NCI-H1436 (cell line): ENCODE measurements around the gene ABCA5.

Source experiments
- DNase-seq: peaks from one replicate; lab custom pipeline; 2025; lab: John Stamatoyannopoulos, UW

The ABCA5 gene

DNA sequence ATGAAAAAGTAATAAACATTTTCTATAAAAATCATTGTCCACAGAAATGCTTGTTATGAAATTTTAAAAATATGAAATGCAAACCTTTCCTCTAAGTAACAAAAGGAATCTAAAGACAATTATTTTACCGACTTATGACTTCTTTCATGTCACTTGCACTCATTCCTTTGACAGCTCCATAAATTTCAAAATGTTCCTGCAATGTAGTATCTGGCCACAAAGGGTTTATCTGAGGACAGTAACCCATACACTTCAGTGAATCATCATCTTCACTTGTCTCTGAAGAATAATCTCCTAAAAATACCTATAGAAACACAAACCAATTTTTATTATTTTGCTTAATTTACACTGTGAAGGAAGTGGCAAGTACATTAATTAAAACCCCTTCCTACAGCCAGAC, 72.7 kb downstream of the ABCA5 start:
- no peak for DNase-seq

DNA sequence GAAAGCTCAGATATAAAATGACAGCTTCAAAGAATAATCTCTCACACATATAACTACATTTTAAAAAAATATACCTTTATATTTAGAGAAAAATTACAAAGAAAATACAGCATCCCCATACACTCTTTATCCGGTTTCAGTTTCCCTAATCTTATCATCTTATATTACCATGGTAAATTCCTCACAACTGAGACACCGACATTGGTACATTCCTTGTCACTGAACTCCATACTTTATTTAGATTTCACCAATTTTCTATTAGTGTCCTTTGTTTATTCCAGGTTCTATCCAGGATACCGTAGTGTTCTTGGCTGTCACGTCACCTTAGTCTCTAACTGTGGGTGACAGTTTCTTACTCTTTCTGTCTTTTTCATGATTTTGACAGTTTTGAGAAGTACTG, 76.3 kb downstream of the ABCA5 start:
- no peak for DNase-seq

DNA sequence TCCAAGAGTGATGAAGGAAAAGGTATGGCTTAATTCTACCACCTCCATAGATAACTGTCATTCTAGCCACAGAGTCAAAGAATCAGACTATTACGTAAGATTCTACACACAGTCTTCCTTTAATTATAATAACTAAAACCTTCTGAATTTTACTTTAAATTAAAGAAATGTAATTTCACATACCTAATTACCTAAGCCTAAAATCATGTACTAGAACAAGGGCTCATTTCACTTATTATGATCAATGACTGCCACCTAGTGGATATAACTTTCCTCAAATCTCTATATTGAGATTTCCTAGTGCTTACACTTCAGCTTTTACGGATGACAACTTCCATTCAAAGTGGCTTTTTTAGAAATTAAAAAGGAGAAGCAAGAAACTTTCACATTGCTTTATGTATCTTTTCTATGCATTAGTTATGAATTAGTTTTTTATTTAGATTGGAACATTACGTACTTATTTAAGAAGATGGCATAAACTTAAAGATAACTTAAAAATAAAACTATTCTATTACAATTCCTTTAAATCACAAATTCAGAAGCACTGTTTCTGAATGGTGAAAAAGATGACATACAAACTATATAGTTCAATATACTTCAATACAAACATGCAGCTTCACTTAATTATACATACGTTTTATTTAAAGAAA, 80.1 kb downstream of the ABCA5 start:
- DNase-seq, result peak; percentile 63

DNA sequence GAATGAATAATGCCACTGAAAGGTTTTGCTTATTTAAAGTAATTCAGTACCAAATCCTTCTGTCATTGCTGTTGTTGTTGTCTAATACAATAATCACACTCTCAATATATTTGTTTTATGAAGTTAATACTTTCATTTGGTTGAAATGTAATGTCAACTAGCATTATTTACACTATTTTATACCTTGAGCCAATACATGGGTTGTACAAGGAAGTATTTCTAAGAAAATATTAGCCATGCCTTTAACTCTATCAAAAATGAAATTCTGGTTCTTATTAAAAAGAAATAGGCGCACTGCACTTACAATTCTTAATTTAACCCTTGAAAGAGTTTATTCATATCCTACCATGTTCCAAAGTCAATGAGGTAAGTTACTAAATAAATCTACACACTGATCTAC, 80.7 kb downstream of the ABCA5 start:
- DNase-seq, result no peak

DNA sequence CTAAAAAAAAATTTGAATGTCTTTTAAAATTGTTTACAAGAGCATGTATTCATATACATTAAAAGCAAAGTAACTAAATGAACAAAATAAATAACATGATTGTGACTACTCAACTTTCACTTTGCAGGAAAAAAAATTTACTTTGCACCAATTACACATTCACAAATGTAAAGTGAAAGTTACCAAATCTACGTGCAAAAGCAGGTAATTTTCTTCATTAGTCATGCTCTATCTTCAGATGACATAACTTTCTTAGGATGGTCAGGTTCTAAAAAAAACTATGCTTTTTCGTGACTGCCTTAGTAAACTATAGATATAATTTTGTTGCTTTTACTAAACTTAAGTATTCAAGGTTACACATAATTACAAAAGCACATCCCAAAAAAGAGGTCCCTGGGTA, 81.3 kb downstream of the ABCA5 start:
- no peak for DNase-seq

DNA sequence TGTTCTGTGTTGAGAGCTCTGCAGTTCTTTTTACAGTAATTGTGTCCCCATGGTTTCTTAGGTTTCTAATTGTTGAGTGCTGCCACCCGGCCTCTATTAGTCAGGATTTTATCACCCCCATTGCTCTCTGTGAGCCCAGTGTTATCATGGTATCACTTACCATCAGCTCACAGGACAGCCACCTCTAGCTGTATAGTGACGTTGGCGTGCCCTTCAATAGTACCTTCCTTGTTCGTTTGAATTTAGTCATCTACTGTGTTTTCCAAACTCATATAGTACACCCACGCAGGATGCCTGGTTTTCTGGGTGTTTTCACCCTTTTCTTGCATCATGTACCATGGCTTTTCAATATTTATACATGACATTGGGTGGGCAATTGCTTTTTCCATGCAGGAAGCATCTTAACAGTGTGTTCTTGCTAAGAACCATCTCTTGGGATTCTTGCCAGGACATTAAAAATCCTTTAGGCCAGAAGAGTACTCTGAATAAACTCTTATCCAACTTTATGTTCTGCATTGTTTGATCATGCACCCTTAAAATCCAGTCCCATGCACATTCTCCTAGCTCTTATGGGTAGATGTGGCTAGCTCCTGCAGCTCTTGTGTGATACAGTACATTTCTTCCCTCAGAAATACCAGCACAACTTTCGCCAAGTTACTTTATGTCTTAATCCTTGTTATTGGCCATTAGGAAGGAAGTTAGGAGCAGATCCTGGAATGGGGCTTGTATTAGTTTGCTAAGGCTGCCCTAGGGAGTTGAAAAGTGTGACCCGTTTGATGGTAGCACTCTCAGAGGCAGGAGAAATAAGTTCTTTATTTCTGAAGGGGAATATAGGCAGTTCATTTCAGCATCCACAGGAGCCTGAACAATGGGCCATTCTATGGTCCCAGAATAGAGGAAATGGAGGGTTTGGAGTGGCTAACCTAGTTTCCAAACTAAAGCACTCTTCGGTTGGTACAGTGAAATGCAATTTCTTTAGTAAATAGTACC, 87.0 kb downstream of the ABCA5 start:
- DNase-seq, result no peak

DNA sequence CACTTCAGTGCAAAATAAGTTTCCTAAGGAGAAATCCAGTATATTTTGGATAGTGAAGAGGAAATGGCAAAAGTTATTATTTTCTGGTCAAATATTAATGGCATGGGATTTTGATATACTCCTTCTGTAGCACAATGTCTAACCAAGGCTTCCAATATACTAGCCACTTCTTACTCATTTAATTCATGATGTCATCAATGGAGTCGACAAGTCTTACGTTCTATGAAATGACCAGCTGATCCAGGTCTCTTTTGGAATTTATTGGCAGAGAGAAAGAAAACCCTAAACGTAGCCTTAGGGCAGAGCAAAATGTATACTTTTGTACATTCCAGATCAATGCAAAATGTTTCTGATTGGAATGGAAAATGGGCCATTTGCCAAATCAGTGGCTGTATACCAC, 90.0 kb downstream of the ABCA5 start:
- no peak for DNase-seq

DNA sequence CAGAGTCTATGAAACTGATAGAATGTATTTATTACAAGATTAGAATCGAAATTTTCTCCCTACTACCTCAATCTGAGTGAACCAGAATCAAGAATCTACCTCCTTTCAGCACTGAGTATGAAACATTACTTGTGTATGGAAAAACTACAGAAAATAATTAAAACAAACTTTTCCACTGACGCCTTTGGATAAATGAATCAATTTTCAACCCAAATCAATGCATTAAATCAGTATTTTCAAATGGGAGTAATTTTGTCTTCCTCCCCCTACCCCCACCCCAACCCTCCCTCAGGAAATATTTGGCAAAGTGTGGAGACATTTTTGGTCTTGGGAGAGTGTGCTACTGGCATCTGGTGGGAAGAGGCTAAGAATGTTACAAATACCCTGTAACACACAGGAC, 90.5 kb downstream of the ABCA5 start:
- no peak for DNase-seq

DNA sequence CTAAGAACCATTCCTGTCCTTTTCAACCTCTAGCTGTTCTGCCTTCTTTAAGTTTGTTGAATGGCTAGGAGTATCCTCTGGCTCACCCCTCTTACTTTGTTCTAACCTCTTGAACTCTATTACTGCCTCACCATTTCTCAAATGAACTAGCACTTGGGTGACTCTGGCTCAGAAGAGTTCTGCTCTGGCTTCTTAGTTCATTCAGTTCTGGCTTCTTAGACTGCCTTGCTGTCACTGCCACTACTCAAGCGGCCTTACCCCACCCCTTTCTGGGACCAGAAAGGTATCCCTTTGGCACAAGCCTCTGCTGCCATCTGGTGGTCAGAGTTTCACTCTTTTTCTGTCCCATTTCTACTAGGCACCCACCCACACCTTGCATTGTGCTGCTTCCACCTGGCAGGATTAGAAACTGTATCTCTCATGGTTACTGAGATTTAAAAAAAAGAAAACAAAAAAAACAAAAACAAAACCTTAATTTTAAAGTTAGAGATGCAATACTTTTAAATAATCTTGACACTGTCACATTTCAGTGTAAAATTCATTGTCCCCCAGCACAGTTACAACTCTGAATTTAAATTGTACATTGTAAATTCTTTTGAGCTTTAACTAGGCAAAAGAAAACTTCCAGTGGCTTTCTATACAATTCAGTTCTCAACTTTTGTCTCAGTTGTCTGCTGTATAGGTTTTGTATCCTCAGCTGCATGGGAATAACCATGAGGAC, 91.4 kb downstream of the ABCA5 start:
- DNase-seq, result peak; percentile 89

DNA sequence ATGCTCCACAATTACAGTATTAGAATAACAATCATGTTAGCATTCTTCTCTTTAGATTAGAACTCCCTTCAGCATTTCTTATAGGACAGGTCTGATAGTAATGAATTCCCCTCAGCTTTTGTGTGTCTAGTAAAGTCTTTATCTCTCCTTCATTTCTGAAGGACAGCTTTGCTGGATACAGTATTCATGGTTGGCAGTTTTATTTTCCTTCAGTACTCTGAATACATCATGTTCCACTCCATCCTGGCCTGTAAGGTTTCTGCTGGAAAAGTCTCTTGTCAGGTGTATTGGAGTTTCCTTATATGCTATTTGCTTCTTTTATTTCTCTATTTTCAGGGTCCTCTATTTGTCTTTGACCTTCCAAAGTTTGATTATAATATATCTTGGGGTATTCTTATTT, 94.3 kb downstream of the ABCA5 start:
- DNase-seq, result no peak

DNA sequence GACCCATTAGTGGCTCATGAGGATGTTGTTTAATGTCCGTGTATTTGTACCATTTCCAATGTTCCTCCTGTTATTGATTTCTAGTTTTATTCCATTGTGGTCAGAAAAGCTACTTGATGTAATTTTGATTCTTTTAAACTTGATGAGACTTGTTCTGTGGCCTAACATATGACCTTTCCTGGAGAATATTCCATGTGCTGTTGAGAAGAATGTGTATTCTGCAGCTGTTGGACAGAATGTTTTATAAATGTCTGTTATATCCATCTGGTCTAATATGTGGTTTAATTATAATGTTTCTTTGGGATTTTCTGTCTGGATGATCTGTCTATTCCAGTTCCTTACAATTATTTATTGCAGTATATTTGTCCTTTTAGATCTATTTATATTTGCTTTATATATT, 95.4 kb downstream of the ABCA5 start:
- no peak for DNase-seq

DNA sequence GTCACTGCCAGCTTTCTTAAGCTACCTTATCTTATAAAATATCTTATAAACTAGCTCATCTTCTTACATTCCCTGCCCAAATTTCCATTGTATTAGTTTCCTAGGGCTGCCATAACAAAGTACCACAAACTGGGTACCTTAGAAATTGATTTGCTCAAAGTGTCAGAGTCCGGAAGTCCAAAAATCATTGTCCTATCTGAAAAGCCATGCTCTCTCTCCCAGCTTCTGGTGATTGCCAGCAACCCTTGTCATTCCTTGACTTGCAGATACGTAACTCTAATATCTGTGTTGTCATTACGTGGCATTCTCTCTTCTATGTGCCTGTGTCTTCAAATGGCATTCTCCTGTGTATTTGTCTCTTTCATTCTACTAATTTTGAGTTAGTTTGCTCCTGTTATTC, 96.0 kb downstream of the ABCA5 start:
- DNase-seq, result no peak

DNA sequence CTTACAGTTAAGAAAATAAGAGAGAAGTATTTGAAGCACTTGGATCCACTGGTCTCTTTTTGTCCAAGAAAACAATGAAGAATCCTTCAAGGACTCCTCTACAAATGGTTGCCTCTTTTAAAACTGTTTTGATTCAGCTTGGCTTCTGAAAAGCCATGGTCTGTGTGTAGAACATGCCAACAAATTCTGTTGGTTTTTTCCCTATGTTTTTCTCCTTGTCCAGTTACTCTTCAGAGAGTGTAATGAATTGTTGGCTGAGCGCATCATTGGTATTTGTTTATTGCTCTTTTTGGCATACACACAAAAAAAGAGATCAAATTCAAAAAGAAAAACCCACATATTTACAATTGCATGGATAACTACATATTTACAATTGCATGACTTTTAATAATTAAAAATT, 98.4 kb downstream of the ABCA5 start, which contains the start of gene ABCA10:
ABCA10 (minus strand) TSS at position 249 of the 400 bp plus-strand sequence. CDS start 3,466 bp downstream, outside the sequence.
- no peak for DNase-seq

DNA sequence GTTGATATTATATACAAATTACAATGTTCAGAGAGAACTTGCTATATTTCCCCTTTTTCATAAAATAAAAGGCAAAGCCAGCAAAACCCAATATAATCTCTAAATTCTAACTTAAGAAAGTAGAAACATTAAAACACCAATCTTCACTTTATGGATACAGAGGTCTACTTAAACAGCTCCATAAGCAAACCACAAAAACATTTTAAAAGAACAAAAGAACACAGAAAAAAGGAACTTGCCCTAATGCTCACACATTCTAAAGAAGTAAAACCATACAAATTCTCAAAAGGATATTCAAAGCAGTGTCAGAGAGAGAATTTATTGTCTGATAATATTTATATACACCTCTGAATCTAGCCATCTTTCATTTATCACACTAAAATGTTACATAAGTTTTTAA, 98.9 kb downstream of the ABCA5 start:
- no peak for DNase-seq

DNA sequence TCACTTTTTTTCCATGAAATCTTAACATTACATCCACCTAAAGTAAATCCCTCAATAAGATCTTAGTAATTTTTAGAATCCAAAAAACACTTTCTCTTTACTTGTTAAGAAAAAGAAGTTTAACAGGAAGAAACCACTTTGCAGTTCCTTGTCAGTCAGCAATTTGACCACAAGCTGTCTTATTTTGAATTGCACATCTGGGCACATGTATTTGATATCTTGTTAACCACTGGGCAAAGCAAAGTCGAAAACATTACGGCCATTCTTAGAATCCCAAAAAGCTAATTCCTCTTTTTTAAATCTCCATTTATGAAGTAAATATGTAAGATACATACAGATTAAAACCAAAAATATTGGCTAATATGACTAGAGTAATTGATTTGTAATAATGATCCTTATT, 99.4 kb downstream of the ABCA5 start:
- no peak for DNase-seq

DNA sequence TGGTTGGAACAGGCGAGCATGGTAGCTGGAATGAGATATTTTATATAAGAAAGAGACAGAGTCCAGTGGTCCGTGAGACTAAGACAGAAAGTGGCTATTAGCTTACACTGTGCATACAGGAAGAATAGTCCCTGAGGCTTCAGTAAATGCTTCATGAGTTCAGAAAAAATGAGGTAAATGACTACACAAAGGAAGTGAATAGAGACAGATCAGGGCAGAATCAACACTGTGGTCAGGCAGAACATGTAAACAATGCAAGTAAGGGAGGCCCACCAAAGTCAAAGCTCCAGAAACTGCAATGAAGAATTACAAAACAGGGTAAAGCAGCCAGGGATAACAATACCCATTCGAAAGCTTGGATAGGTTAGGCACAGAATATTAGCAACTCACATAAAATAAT, 103.1 kb downstream of the ABCA5 start:
- DNase-seq, result peak; percentile 8

DNA sequence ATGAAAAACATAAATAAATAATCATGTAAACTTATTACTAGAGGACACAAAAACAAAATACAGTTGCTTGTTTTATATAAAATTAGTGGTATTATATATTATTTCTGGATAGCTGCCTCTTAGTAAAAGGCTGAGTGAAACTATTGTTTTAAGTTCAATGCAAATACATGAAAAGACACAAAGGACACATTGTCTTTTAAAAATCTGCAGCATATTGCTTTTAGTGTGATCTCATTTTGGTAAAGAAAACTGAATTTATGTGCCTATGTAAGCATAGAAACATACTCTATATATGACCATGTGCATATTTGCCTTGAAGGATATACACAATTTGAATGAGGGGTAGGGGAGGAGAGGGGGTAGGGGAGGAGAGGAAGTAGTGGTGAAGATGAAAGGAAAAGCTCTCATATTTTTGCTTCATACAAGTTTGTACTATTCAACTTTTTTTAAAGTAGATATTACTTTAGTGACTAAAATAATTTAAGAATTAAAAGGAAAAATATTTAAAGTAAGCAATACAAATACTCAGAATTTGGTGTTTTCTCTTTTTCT, 104.2 kb downstream of the ABCA5 start:
- DNase-seq, result no peak

DNA sequence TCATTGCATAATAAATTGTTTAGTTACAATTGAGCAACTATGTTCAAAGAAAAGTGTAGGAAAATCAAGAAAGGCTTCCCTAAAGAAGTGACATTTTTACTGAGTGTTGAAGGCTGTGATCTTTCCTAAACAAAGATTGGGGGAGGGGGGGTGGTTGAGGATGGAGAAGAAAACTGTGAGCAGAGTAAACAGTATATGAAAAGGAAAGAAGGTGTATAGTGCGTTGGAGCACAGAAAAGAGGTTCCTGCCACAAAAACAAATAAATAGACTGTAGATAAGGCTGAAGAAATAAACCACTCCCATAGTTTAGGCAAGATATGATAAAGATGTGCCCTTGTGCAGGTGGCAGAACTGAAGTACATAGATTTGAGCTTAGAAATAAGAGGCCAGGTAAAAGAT, 106.8 kb downstream of the ABCA5 start:
- no peak for DNase-seq

DNA sequence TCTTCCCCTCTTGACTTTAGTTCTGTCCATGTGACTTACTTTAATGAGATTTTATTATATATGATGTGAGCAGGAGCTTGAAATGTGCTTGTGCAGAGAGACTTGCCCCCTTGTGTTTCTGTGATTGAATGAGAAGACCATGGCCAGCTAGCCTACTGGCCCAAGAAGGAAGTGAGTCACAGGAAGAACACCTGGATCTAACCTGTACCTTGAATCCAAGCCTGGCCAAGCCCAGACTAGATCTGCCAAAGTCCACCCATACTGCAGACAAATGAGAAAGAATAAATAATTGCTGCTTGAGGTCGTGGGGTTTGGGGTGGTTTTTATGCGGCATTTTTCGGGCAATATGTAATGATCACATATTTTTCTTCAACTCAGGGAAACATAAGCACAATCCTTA, 107.9 kb downstream of the ABCA5 start:
- DNase-seq, result no peak

DNA sequence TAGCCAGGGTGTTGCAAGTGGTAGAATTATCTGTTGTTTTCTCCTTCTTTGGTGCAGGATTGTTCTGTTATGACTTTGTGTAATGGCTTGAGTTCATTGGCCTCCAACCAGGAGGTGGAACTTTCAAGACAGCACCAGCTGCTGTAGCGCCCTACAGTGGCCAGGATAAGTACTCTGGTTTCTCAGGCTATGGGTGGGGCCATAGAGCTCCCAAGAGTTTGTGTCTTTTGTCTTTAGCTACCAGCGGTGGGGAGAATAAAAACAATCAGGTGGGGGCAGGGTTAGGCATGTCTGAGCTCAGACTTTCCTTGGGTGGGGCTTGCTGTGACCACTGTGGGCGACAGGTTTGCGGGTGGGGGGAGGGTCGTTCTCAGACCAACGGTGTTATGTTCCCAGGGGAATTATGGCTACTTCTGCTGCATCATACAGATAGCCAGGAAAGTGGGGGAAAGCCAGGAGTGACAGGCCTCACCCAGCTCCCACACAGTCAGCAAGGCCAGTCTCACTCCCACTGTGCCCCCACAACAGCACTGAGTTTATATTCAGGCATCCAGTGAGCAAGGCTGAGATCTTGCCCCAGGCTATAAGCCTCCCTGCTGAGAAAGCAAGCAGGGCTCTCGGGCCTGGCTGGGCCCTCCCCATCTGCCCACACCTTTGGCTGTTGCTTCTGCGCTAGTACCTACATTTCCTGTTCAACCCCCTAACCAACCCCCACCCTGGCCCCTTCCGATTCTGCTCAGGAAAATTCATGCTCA, 113.7 kb downstream of the ABCA5 start:
- no peak for DNase-seq

DNA sequence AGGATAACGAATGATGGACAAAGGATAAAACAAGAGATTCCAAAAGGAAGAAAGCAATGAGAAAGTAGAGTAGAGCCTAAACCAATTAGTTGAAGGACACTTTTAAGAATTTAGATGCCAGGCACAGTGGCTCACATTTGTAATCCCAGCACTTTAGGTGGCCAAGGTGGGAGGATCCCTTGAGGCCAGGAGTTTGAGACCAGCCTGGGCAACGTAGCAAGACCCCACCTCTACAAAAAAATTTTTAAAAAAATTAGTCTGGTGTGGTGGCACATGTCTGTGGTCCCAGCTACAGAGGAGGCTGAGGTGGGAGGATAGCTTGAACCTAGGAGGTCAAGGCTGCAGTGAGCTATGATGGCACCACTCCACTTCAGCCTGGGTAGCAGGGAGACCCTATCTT, 118.3 kb downstream of the ABCA5 start:
- no peak for DNase-seq

DNA sequence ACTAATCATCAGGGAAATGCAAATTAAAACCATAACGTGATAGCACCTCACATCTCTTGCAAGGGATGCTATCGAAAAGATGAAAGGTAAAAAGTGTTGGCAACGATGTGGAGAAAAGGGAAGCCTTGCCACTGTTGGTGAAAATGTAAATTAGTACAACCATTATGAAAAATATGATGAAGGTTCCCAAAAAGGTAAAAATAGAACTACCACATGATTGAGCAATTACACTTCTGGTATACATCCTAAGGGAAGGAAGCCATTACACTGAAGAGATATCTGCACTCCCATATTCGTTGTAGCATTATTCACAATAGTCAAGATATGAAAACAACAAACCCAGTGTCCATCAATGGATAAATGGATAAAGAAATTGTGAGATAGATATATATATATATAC, 119.8 kb downstream of the ABCA5 start:
- no peak for DNase-seq
